GM21390 (cell line): Measurements from ENCODE around the gene SDK1.

ENCODE experiments used
- ATAC-seq: cut with Tn5 transposase; IDR thresholded peaks from one replicate; pipeline ENCODE4 v1.9.1; 2021; ENCODE audit not compliant: unreplicated experiment

The SDK1 gene

GRCh38 chr7:4057289-4057616, 756.2 kb downstream of the SDK1 start:
- no peak for ATAC-seq

- no peak for ATAC-seq
Measured at GRCh38 chr7:4058158-4058557, 757.1 kb downstream of the SDK1 start.

GRCh38 chr7:4065190-4065589, 764.1 kb downstream of the SDK1 start:
- no peak for ATAC-seq

- no peak for ATAC-seq
Measured at GRCh38 chr7:4066206-4066605, 765.2 kb downstream of the SDK1 start.

- ATAC-seq, result no peak
Measured at GRCh38 chr7:4066626-4067475, 765.8 kb downstream of the SDK1 start.

- no peak for ATAC-seq
Measured at GRCh38 chr7:4067476-4067760, 766.4 kb downstream of the SDK1 start.

GRCh38 chr7:4067874-4068273, 766.8 kb downstream of the SDK1 start:
- no peak for ATAC-seq

GRCh38 chr7:4068286-4068685, 767.2 kb downstream of the SDK1 start:
- ATAC-seq, result no peak

- ATAC-seq, result no peak
Measured at GRCh38 chr7:4069268-4070095, 768.4 kb downstream of the SDK1 start.

GRCh38 chr7:4070214-4070613, 769.2 kb downstream of the SDK1 start:
- no peak for ATAC-seq

- no peak for ATAC-seq
Measured at GRCh38 chr7:4071370-4072058, 770.5 kb downstream of the SDK1 start.

- no peak for ATAC-seq
Measured at GRCh38 chr7:4072161-4072925, 771.3 kb downstream of the SDK1 start.

GRCh38 chr7:4073052-4073451, 772.0 kb downstream of the SDK1 start:
- no peak for ATAC-seq

GRCh38 chr7:4073750-4074149, 772.7 kb downstream of the SDK1 start:
- no peak for ATAC-seq

- ATAC-seq, result no peak
Measured at GRCh38 chr7:4074407-4074806, 773.4 kb downstream of the SDK1 start.

GRCh38 chr7:4074994-4075393, 773.9 kb downstream of the SDK1 start:
- ATAC-seq, result no peak

- no peak for ATAC-seq
Measured at GRCh38 chr7:4076701-4077294, 775.7 kb downstream of the SDK1 start.

GRCh38 chr7:4077980-4078379, 776.9 kb downstream of the SDK1 start:
- no peak for ATAC-seq

- ATAC-seq, result no peak
Measured at GRCh38 chr7:4078580-4078979, 777.5 kb downstream of the SDK1 start.

- no peak for ATAC-seq
Measured at GRCh38 chr7:4079366-4079765, 778.3 kb downstream of the SDK1 start.

- ATAC-seq, result no peak
Measured at GRCh38 chr7:4079956-4080355, 778.9 kb downstream of the SDK1 start.
